Left lung (tissue), 10 donors: ENCODE data around the gene CALML5. TPM values are rescaled to one million over a fixed set of nuclear protein-coding genes. Genes with fewer than 3 reads are reported as not detected.
A peak's percentile ranks its signal among the peaks of the same experiment; 100 is the strongest.

Experiments used
- ATAC-seq: fragments of 200-7000 bp; cut with Tn5 transposase; one replicate; pipeline ENCODE4 v1.9.1; 2020; ENCODE audit warnings: moderate library complexity
- DNase-seq, 4 donors: peaks; one replicate each; pipeline ENCODE4 v3.0.0-alpha.2; 2013 to 2020
- H3K27ac ChIP-seq, 2 donors: fragments of 200-600 bp; sonication (generic) in 1 of 2; one replicate each; pipeline versions ENCODE4 v1.5.0 to v1.8.0; 2020 to 2021
- H3K27me3 ChIP-seq, 2 donors: fragments of 200-600 bp; sonication (generic) in 1 of 2; one replicate each; pipeline versions ENCODE4 v1.5.0 to v1.8.0; 2020 to 2021
- H3K36me3 ChIP-seq, 2 donors: fragments of 200-600 bp; sonication (generic) in 1 of 2; one replicate each; pipeline versions ENCODE4 v1.5.0 to v1.8.0; 2020 to 2021
- H3K4me1 ChIP-seq, 2 donors: fragments of 200-600 bp; one replicate each; pipeline ENCODE4 v1.8.0; 2021
- H3K4me3 ChIP-seq, 2 donors: fragments of 200-600 bp; sonication (generic) in 1 of 2; one replicate each; pipeline versions ENCODE4 v1.5.0 to v1.8.0; 2020 to 2021; ENCODE audit warnings: mild to moderate bottlenecking in 1 of 2
- H3K9me3 ChIP-seq, 2 donors: fragments of 200-600 bp; sonication (generic) in 1 of 2; one replicate each; pipeline versions ENCODE4 v1.5.0 to v1.8.0; 2020 to 2021
- CTCF ChIP-seq, 2 donors: fragments of 200-600 bp; sonication (generic) in 1 of 2; IDR thresholded peaks; one replicate each; pipeline versions ENCODE4 v1.5.0 to v1.8.0; 2021; ENCODE audit warnings: antibody characterized with exemption in 2 of 2
- intact Hi-C, 2 donors: fragments of 100-400 bp; cut with DNase I; formaldehyde crosslinking; loops; one replicate each; pipeline versions ENCODE4 v1.11.2 to v1.14.2; 2022
- polyA plus RNA-seq, 6 donors: library from polyadenylated mRNA; unstranded; fragments of 120-200 nt; gene quantifications; one replicate each; pipeline ENCODE4 v1.2.1, GENCODE V29; 2013; ENCODE audit not compliant: insufficient read length in 6 of 6
- total RNA-seq, 2 donors: library from RNA; stranded (reverse); fragmentation: NEBNext Ultra II Directional; extraction: Animal tissue kit (Norgen Biotek cat#: 25700); gene quantifications; one replicate each; pipeline ENCODE4 v1.2.1, GENCODE V29; 2021
- donor health status: DM: no; HTN: yes; CAD: no.
- donor health status: DM: no; HTN: no; CAD: no.

CALML5 gene
- total and polyA plus RNA-seq, 8 donors = not detected

GRCh38 chr10:5542100-5542499 lies 42.7 kb upstream of the CALML5 start:
- TF ChIP-seq CTCF (IDR thresholded peaks at IDR 0.05) = no peak
- Histone ChIP-seq H3K4me3 (no peak overlapping the region), H3K4me1 (peaks cover 15 to 25% of the 10 kb centered on the region in 2 donors), H3K27ac (no peak overlapping the region), H3K27me3 (no peaks in the 10 kb centered on the region), H3K9me3 (peaks cover 0 to 12% of the 10 kb centered on the region in 2 donors), H3K36me3 (no peaks in the 10 kb centered on the region)
- DNase-seq (no peak), ATAC-seq (no peak)
- intact Hi-C loops = no loop called here

GRCh38 chr10:5540891-5541290 lies 41.5 kb upstream of the CALML5 start:
- no peaks in the 10 kb centered on the region for H3K27me3 ChIP-seq
- ATAC-seq (no peak), DNase-seq (peak in 1 of 4 donors; percentile 1)
- no peaks in the 10 kb centered on the region for H3K36me3 ChIP-seq
- H3K4me3 ChIP-seq = no peak overlapping the region
- no peak for TF ChIP-seq CTCF (IDR thresholded peaks at IDR 0.05)
- no peak overlapping the region for H3K27ac ChIP-seq
- peaks cover 5 to 13% of the 10 kb centered on the region in 2 donors for H3K4me1 ChIP-seq
- H3K9me3 ChIP-seq = peaks cover 0 to 12% of the 10 kb centered on the region in 2 donors
- intact Hi-C loops = no loop called here

GRCh38 chr10:5540080-5540479 lies 40.7 kb upstream of the CALML5 start:
- DNase-seq = peak in 1 of 4 donors; percentile 10
- TF ChIP-seq CTCF (IDR thresholded peaks at IDR 0.05) = no peak
- no peak overlapping the region for H3K27ac ChIP-seq
- no peak overlapping the region for H3K4me3 ChIP-seq
- H3K36me3 ChIP-seq = no peaks in the 10 kb centered on the region
- H3K27me3 ChIP-seq = no peaks in the 10 kb centered on the region
- peaks cover 0 to 12% of the 10 kb centered on the region in 2 donors for H3K9me3 ChIP-seq
- peaks cover 0 to 7% of the 10 kb centered on the region in 2 donors for H3K4me1 ChIP-seq
- ATAC-seq = no peak
- intact Hi-C loops = no loop called here

GRCh38 chr10:5538892-5539651 lies 39.7 kb upstream of the CALML5 start:
- peaks cover 0 to 12% of the 10 kb centered on the region in 2 donors for H3K9me3 ChIP-seq
- no peaks in the 10 kb centered on the region for H3K27me3 ChIP-seq
- TF ChIP-seq CTCF (IDR thresholded peaks at IDR 0.05) = no peak
- H3K4me1 ChIP-seq = peaks cover 0 to 6% of the 10 kb centered on the region in 2 donors
- H3K27ac ChIP-seq = no peak overlapping the region
- H3K4me3 ChIP-seq = no peak overlapping the region
- ATAC-seq (no peak), DNase-seq (peak in 1 of 4 donors; percentile 34)
- intact Hi-C loops = no loop called here
- H3K36me3 ChIP-seq = no peaks in the 10 kb centered on the region

- no peaks in the 10 kb centered on the region for H3K36me3 ChIP-seq
- TF ChIP-seq CTCF (IDR thresholded peaks at IDR 0.05) = no peak
- H3K4me3 ChIP-seq = no peak overlapping the region
- intact Hi-C loops = no loop called here
- ATAC-seq (peak; percentile 38), DNase-seq (peak in 1 of 4 donors; percentile 24)
- peaks cover 0 to 12% of the 10 kb centered on the region in 2 donors for H3K9me3 ChIP-seq
- H3K27ac ChIP-seq = no peak overlapping the region
- no peaks in the 10 kb centered on the region for H3K27me3 ChIP-seq
- peaks cover 0 to 6% of the 10 kb centered on the region in 2 donors for H3K4me1 ChIP-seq
These were observed 39.1 kb upstream of the CALML5 start for GRCh38 chr10:5538446-5538845.
